Subcutaneous abdominal adipose tissue (tissue), 5 donors: ENCODE results near the gene OR2B6.

Experiments used
- H3K27ac ChIP-seq: one replicate; pipeline ENCODE4 v1.7.0; 2013; ENCODE audit warnings: low read depth, mild to moderate bottlenecking, inconsistent platforms, low read length, moderate library complexity
- H3K27me3 ChIP-seq, 5 donors: one replicate each; pipeline ENCODE4 v1.7.0; 2013; ENCODE audit warnings: low read length in 5 of 5, inconsistent platforms in 1 of 5; ENCODE audit not compliant: control insufficient read depth in 5 of 5, insufficient read depth in 4 of 5
- H3K36me3 ChIP-seq, 5 donors: one replicate each; pipeline ENCODE4 v1.7.0; 2013; ENCODE audit warnings: low read length in 5 of 5; ENCODE audit not compliant: control insufficient read depth in 5 of 5, insufficient read depth in 5 of 5
- H3K4me1 ChIP-seq, 5 donors: one replicate each; pipeline ENCODE4 v1.7.0; 2013; ENCODE audit warnings: low read length in 5 of 5, mild to moderate bottlenecking in 3 of 5, moderate library complexity in 1 of 5; ENCODE audit not compliant: control insufficient read depth in 5 of 5, insufficient read depth in 5 of 5
- H3K4me3 ChIP-seq, 5 donors: one replicate each; pipeline ENCODE4 v1.7.0; 2013; ENCODE audit warnings: low read length in 5 of 5, low read depth in 1 of 5
- H3K9ac ChIP-seq, 5 donors: one replicate each; pipeline ENCODE4 v1.7.0; 2013; ENCODE audit warnings: low read length in 5 of 5, mild to moderate bottlenecking in 4 of 5, moderate library complexity in 3 of 5
- H3K9me3 ChIP-seq, 5 donors: one replicate each; pipeline ENCODE4 v1.7.0; 2013; ENCODE audit warnings: low read length in 5 of 5; ENCODE audit not compliant: control insufficient read depth in 5 of 5
- donor health status: healthy.
- donor health status: healthy.
- donor health status: healthy.
- donor health status: healthy.
- donor health status: healthy.

The OR2B6 gene

DNA sequence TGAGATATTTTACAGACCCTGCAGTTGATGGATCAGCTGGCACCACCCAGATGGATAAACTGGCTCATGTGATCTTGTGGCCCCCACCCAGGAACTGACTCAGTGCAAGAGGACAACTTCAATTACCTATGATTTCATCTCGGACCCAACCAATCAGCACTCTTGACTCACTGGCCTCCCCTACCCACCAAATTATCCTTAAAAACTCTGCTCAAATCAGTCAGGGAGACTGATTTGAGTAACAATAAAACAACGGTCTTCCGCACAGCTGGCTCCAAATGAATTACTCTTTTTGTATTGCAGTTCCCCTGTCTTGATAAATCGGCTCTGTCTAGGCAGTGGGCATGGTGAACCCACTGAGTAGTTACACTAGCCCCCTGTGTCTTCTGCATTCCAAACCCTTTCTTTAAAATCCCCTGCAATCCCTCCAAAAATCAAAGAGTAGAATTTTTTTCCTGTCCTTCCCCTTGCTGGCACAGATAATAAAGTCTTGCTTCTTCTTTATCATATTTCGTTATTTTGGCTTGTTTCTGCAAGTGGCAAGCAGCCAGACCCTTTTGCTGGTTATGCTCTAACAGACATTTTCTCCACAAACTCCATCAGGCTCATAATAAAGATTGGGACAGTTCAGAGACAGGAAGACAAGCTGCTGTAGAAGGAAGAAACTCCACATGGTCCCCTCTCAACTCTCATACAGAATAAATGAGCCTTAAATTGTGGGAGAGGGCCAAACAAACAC is 48.3 kb downstream of the OR2B6 start:
- Histone ChIP-seq H3K4me1 (no peaks in the 10 kb centered on the region), H3K27ac (no peak overlapping the region), H3K9ac (no peak overlapping the region), H3K4me3 (no peak overlapping the region), H3K9me3 (no peaks in the 10 kb centered on the region), H3K36me3 (no peaks in the 10 kb centered on the region), H3K27me3 (peaks cover 0 to 9% (median 0%) of the 10 kb centered on the region in 5 donors)

DNA sequence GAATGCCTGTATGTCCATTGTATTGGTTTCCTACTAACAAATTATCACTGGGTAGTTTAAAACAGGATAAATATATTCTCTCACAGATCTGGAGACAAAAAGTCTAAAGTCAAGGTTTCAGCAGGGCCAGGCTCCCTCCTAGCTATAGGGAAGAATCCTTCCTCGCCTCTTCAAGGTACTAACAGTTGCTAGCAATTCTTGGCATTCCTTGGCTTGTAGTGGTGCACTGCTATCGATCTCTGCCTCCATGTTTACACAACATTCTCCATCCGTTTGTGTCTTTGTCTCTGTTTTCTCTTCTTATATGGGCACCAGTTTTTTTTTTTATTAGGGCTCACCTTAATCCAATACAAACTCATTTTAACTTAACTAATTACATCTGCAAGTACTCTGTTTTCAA is 48.9 kb downstream of the OR2B6 start:
- no peaks in the 10 kb centered on the region for H3K36me3 ChIP-seq

More for the DNA sequence above, 48.9 kb downstream of the OR2B6 start:
- Histone ChIP-seq H3K4me3 (no peak overlapping the region), H3K9ac (no peak overlapping the region), H3K9me3 (no peaks in the 10 kb centered on the region), H3K4me1 (no peaks in the 10 kb centered on the region), H3K27ac (no peak overlapping the region), H3K27me3 (peaks cover 0 to 6% (median 0%) of the 10 kb centered on the region in 5 donors)
